Fibroblast of mammary gland (primary cell): ENCODE measurements around the gene RBKS.

Experiments
- DNase-seq: peaks from one replicate; pipeline ENCODE4 v3.0.0-alpha.2; 2010; ENCODE audit warnings: low read depth
- H3K4me3 ChIP-seq: 2 replicates; pipeline ENCODE4 v1.5.1; 2011; ENCODE audit warnings: low read depth, mild to moderate bottlenecking, low read length, moderate library complexity; ENCODE audit not compliant: control insufficient read depth
- TF ChIP-seq, protein P1 (sequence below): conservative IDR thresholded peaks from 2 replicates; pipeline ENCODE4 v1.5.1; 2011; ENCODE audit warnings: low read depth, low read length, inconsistent platforms; ENCODE audit not compliant: control insufficient read depth, insufficient read depth

The RBKS gene

DNA sequence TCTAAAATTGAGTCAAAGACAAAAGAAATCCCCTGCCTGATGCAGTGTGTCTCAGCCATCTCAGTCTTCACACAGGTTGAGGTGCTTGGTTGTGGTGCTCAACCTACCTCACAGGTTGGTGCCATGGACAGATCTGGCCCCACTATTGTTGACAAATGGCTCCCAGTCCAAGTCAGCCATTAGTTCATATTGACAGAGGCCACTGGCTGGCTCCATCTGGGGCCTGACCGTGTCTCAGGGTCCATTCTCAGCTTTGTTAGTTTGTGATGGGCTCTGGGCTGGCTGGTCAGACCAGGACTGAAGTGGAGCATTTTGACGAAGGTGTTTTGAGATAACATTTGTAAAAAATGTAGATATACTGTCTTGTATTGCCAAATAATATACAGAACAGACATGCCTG, 81.8 kb downstream of the RBKS start:
- H3K4me3 ChIP-seq = no peak overlapping the region
- TF ChIP-seq, protein P1, sequence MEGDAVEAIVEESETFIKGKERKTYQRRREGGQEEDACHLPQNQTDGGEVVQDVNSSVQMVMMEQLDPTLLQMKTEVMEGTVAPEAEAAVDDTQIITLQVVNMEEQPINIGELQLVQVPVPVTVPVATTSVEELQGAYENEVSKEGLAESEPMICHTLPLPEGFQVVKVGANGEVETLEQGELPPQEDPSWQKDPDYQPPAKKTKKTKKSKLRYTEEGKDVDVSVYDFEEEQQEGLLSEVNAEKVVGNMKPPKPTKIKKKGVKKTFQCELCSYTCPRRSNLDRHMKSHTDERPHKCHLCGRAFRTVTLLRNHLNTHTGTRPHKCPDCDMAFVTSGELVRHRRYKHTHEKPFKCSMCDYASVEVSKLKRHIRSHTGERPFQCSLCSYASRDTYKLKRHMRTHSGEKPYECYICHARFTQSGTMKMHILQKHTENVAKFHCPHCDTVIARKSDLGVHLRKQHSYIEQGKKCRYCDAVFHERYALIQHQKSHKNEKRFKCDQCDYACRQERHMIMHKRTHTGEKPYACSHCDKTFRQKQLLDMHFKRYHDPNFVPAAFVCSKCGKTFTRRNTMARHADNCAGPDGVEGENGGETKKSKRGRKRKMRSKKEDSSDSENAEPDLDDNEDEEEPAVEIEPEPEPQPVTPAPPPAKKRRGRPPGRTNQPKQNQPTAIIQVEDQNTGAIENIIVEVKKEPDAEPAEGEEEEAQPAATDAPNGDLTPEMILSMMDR = no peak
- no peak for DNase-seq

DNA sequence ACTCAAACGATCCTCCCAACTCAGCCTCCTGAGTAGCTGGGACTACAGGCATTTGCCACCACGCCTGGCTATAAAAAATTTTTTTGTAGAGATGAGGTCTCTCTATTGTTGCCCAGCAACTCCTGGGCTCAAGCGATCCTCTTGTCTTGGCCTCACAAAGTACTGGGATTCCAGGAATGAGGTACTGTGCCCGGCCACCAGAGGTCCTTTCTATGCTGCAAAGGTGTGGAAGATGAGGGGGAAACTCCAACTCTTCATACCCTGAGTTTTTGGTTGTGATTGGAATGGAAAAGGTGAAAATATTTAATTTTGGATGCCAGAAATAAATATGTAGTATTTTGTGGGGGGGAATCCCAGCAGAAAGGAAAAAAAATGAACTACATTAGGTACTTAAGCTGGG, 82.7 kb downstream of the RBKS start:
- TF ChIP-seq, protein P1 = peak; percentile 72
- peak; percentile 44 for DNase-seq
- H3K4me3 ChIP-seq = no peak overlapping the region

DNA sequence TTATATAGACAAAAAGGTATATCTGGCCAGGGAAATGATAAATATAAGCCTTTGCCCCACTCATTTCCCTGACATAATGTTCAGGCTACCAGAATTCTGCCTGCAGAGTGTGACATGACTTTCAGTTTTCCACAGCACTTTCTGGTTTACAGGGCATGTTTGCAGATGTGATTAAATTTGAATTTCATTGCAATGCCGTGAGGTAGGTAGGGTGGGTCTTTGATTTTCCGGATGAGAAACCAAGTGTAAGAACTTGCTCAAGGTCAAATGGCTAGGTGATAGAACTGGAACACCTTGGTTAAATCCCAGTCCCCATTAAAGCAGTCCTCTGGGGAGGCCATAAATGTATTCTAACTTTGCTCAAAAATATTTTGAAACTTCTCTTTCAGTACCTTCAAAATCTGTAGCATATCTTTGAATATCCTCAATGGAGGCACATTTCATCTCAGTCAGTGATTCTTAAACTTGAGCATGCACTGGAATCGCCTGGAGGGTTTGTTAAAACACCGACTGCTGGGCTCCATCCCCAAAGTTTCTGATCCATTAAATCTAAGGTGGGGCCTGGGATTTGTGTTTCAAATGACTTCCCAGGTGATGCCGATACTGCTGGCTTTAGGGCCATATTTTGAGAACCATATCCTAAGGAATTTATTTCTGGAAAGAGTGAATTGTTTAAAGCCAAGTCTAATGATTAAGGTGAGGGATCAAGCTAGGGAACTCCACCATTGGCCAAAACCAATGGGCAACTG, 83.7 kb downstream of the RBKS start:
- DNase-seq = no peak
- TF ChIP-seq, protein P1 = no peak
- no peak overlapping the region for H3K4me3 ChIP-seq

DNA sequence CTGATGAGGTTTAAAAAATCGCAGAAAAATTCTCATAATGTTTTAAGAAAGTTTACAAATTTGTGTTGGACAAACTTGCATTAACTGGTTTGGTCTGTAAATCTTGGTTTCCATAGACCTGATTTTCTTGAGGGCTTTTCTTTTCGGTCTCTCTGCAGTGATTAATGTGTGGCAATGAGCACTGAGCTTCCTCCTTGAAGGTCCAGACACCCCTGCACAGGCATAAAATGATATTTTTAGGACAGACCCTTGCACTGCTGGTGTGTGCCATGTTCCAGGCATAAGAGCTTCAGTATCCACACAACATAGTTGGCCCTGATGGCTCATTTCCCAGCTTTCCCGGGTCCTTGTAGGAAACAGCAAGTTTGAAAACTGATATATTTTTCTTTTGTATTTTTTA, 85.0 kb downstream of the RBKS start:
- no peak overlapping the region for H3K4me3 ChIP-seq
- DNase-seq = no peak
- TF ChIP-seq, protein P1 = no peak

DNA sequence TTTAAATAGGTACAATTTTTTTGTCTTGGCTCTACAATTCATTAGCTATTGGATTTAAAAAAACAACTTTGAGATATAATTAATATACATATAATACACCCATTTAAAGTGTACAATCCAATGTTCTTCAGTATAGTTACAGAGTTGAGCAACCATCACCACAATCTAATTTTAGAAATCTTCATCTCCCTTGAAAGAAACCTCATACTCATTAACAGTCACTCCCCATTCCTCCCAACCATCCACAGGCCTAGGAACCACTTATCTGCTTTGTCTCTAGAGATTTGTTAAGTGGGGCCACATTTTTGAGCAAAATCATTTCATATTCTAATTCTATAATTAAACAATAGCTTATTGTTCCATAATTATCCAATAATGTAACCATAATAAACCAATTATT, 86.0 kb downstream of the RBKS start:
- TF ChIP-seq, protein P1 = no peak
- DNase-seq = peak; percentile 65
- H3K4me3 ChIP-seq = no peak overlapping the region

DNA sequence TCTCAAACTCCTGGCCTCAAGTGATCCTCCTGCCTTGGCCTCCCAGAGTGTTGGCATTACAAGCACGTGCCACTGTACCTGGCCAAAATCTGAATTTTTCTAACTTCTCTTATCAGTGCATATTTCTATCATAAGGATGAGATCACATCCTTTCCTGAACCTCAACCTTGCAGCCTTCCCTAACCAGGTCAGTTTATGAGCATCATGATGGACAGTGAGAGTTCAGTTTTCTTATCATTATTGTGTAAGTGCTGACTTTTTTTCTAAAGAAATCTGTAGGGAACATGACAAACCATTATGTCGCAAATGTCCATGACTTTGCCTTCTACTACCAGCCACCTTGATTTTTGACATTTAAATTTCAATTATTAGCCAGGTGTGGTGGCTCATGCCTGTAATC, 87.1 kb downstream of the RBKS start:
- H3K4me3 ChIP-seq = no peak overlapping the region
- TF ChIP-seq, protein P1 = no peak
- DNase-seq = no peak
